Nephron (organoid): Measurements from ENCODE around the gene CCDC91.

Experiments used
- H3K27ac Mint-ChIP-seq, 3 experiments: 2 replicates each; pipeline ENCODE4 v1.8.0; 2020; ENCODE audit warnings: mixed read lengths in 3 of 3, mild to moderate bottlenecking in 2 of 3, moderate library complexity in 1 of 3
- H3K27me3 Mint-ChIP-seq: 2 replicates; pipeline ENCODE4 v1.8.0; 2021; ENCODE audit warnings: low read depth, mild to moderate bottlenecking, moderate library complexity, mixed read lengths
- H3K36me3 Mint-ChIP-seq: 2 replicates; pipeline ENCODE4 v1.8.0; 2020; ENCODE audit warnings: low read depth, mixed read lengths
- H3K4me1 Mint-ChIP-seq: 2 replicates; pipeline ENCODE4 v1.8.0; 2020; ENCODE audit warnings: mixed read lengths
- H3K4me3 Mint-ChIP-seq, 3 experiments: 2 replicates each; pipeline ENCODE4 v1.8.0; 2020; ENCODE audit warnings: mild to moderate bottlenecking in 3 of 3, mixed read lengths in 3 of 3, moderate library complexity in 2 of 3
- H3K9me3 Mint-ChIP-seq: 2 replicates; pipeline ENCODE4 v1.8.0; 2020; ENCODE audit warnings: mixed read lengths
- CTCF ChIP-seq, 3 experiments: fragments of 200-600 bp; sonication (generic); IDR thresholded peaks; one replicate each; pipeline ENCODE4 v1.5.0; 2021; ENCODE audit warnings: antibody characterized with exemption in 3 of 3; ENCODE audit not compliant: unreplicated experiment in 3 of 3

The CCDC91 gene

GRCh38 chr12:28543021-28543890 lies 353.0 kb downstream of the CCDC91 start:
- TF ChIP-seq CTCF (IDR thresholded peaks at IDR 0.05; ENCODE audit: unreplicated experiment in 3 of 3) = no peak
- H3K9me3 Mint-ChIP-seq = peaks cover 3% of the 10 kb centered on the region
- no peak overlapping the region for H3K4me3 Mint-ChIP-seq
- no peak overlapping the region for H3K27ac Mint-ChIP-seq
- no peaks in the 10 kb centered on the region for H3K36me3 Mint-ChIP-seq
- H3K4me1 Mint-ChIP-seq = no peaks in the 10 kb centered on the region
- H3K27me3 Mint-ChIP-seq = no peaks in the 10 kb centered on the region

DNA sequence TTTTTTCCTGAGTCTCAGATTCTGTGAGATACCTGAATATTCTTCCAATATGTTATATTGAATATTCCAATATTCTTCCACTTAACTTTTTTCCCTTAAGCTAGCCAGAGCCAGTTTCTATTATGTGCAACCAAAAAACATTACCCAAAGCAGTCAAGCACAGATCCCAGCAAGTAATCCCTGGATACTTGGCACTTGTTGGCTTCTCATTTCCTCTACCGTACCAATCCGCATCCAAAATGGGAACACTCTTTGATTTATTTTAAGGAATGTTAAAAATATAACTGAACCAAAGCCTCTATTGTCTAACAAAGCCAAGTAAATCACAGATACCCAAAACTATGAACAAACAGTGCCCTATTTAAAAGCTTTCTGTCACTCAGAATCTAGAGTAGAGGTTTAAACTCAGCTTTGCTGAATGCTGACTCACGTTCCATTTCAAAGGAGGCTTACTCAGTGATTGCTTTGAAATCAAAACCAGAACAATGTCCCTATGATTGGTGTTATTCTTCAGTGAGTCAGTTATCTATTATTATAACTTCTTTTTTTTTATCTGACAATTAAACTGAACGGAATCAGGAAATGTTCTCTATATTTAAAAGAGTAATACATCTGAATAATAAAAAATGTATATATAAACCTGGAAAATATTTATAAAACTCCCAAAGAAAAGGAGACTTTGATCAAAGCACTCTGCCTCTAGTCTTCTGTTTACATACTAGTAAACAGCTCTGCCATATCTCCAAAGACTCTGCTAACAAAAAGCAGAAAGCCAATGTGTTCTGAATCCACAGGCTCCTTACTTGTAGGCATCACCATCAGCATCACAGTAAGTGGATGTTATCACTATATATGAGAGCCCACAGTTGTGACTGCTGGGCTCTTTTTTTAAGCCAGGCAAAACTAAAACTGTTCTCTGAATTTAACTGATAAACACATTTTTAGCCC lies 360.8 kb downstream of the CCDC91 start:
- Mint-ChIP-seq H3K4me1 (no peaks in the 10 kb centered on the region), H3K27ac (no peak overlapping the region), H3K4me3 (no peak overlapping the region), H3K36me3 (no peaks in the 10 kb centered on the region), H3K27me3 (no peaks in the 10 kb centered on the region), H3K9me3 (no peaks in the 10 kb centered on the region)
- no peak for TF ChIP-seq CTCF (IDR thresholded peaks at IDR 0.05; ENCODE audit: unreplicated experiment in 3 of 3)

DNA sequence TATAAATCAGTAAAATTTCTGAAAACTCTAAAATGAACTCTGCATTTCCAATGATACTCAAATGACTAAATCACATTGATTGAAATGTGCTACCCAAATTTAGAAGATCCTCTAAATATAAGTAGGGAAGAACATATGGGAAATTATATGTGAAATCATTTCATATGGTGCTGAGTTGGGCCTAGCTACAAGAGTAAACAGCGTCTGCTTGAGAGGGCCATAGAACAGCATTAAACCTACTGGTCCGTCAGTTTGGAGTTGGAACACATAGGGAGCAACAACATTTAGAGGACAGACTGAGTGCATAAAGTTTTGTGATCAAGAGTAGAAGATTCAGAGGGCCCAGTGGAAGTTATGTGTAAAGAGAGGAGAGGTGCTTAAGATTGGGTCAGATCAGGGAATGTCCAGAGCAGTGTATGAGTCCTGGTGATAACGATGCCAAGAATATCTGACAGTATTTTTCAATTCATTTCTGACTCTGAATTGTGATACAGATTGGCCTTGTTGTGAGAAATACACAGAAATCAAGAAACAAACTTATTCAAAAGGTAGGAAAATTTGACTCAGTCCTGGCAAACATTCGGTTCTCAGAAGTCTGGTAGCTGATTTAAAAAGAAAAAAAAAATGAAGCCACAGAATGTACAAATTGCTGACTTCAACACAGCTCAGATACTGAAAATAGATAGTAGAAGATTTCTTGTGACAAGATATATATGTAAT lies 362.2 kb downstream of the CCDC91 start:
- no peak for TF ChIP-seq CTCF (IDR thresholded peaks at IDR 0.05; ENCODE audit: unreplicated experiment in 3 of 3)
- H3K4me1 Mint-ChIP-seq = no peaks in the 10 kb centered on the region
- no peaks in the 10 kb centered on the region for H3K27me3 Mint-ChIP-seq
- H3K36me3 Mint-ChIP-seq = no peaks in the 10 kb centered on the region
- no peak overlapping the region for H3K27ac Mint-ChIP-seq
- H3K4me3 Mint-ChIP-seq = no peak overlapping the region
- no peaks in the 10 kb centered on the region for H3K9me3 Mint-ChIP-seq

DNA sequence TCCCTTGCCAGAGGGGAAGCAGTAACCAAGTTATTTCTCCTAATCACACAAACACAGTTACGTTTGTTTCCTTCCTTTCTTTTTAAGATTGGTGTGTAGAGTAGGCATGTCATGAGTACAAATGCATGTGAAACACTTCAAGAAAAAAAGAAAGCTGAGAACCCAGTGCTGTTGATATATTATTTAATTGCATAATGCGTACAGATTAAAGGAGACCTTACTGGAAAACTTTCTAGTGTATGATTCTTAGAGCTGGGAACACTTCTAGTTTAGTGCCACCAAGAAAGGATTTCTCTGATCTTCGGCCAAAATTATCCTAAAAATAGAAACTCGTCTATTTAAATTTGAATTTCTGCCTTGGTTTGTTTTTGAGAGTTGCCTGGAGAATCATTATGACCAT lies 365.5 kb downstream of the CCDC91 start:
- Mint-ChIP-seq H3K27ac (no peak overlapping the region), H3K27me3 (no peaks in the 10 kb centered on the region), H3K4me3 (no peak overlapping the region), H3K36me3 (no peaks in the 10 kb centered on the region), H3K4me1 (no peaks in the 10 kb centered on the region), H3K9me3 (no peaks in the 10 kb centered on the region)
- TF ChIP-seq CTCF (IDR thresholded peaks at IDR 0.05; ENCODE audit: unreplicated experiment in 3 of 3) = no peak

- TF ChIP-seq CTCF (IDR thresholded peaks at IDR 0.05; ENCODE audit: unreplicated experiment in 3 of 3) = no peak
- Mint-ChIP-seq H3K4me3 (no peak overlapping the region), H3K36me3 (no peaks in the 10 kb centered on the region), H3K27me3 (no peaks in the 10 kb centered on the region), H3K9me3 (no peaks in the 10 kb centered on the region), H3K27ac (no peak overlapping the region), H3K4me1 (no peaks in the 10 kb centered on the region)
Measured at GRCh38 chr12:28558250-28558649, 368.0 kb downstream of the CCDC91 start.
